CD4-positive, alpha-beta T cell treated with Interleukin-4 for 4 hours (primary cell): ENCODE data around the gene ABCF1.

Source experiments
- DNase-seq: peaks from one replicate; pipeline ENCODE4 v3.0.0-alpha.2; 2020

The ABCF1 gene

DNA sequence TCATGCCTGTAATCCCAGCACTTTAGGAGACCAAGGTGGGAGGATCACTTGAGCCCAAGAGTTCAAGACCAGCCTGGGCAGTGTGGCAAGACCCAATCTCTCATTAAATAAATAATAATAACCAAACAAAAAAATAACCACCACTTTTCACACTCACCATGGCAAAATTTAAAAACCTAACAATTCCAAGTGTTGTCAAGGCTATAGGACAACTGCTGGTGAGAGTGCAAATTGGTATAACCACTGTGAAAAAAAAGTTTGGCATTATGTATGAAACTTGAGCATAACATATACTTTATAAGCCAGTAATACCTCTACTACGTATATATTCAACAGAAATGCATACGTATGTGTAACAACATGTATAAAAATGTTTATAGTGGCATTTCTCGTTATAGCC lies 10.3 kb upstream of the ABCF1 start:
- DNase-seq, result no peak

DNA sequence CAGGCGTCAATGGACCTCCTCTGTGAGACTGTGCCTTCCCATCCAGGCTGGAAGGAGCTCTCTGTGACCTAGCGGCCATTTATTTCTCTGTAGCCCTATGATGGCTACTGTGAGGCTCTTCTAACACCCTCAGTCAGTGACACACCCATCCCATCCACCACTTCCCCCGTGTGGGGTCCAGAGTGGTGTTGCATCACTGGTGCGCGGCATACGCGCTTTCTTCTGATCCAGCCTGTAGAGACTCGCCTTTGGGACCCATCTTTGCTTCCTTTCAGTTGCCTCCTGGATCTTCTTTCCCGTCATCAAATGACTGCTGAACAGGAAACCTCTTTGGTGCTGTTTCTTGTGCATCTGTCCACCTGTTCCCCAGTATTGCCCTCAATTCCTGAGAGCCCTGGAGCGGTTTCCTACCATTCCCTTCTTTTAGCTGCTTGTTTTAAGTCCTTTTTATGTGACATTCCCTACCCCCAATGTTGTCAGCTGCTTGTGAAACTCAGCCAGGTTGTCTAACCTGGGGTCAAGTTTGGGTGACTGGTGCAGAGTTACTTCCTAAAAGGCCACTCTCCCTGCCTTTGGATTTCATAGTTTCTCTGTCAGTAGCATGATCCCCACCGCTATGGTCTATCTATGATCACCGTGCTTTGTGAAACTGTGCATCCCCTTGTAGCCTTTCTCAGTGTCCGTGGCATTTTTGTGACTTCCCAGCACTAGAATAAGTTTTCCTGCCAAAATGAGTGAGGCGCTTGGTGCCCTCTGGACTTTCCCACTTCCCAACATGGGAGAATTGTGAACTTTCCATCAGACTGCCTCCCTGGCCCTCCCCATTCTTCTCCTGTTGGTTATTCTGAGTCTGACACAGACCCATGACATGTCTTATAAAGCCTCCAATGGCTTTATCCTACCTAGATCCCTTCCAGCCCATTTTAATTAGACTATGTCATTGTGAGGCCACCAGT lies 8.5 kb upstream of the ABCF1 start:
- DNase-seq, result no peak

DNA sequence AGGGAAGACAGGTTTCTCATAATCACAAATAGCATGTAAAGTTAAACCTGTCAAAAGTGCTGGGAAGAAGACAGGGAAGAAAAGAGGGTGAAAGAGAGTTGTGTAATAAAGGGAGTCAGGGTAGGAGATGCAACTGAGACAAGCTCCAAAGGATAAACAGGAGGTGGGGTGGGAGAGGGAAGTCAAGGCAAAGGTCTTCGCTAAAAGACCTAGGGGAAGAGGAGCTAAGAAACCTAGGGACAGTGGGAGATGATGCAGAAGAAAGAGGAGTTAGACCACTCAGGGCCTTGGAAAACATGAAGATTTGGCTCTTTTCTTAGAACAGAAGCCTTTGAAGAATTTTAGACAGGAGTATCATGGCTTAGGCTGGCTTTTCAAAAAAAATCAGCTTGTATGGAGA lies 7.1 kb upstream of the ABCF1 start:
- no peak for DNase-seq

DNA sequence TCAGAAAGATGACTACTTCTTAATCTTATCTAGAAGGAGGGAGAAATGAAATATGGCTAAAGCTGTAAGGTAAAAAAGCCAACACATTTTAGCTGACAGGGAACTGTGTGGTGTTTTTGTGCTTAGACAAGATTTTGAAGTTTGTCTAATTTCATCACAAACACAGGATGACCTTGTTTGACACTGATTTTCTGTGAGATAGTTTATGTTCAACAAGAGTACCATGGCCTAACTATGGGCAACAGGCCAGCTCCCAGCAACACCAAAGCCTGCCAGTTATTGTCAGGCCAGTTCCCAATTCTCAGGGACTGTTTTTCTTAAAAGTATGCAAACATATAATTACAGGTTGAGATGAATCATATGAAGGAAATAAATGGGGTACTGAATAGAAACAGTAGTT lies 5.5 kb upstream of the ABCF1 start:
- DNase-seq, result no peak

DNA sequence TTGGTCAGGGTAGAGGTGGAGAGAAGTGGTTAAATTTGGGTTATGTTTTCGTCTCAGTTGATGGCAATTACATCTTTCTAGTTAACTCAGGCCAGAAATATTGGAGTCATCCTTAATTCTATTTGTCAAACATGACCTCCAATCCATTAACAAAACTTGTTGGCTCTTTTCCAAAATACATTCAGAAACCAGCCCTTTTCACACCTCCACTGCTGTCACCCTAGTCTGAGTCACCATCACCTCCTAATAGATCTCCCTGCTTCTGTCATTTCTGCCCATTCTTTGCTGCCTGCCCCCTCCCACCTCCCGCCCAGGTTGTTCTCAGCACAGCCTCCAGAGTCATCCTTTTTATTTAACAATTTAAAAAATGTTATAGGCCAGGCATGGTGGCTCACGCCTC lies 3.0 kb upstream of the ABCF1 start:
- peak; percentile 75 for DNase-seq

DNA sequence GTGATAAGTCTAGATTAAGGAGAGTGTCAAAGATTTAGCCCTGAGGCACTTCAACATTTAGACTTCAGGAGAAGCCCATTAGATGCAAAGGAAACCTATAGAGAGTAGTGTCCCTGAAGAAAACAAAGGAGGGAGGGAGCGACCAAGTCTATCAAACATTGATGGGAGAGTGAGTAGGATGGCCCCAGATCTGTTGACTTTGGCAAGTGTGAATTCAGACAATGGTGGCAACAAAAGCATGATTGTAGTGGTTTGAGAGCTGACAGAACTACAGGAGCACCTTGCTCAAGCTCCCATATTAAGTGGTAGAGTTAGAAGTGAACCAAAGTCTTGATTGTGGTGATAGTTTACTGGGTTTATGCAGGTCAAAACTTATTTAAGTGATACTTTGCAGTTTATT lies 979 bp upstream of the ABCF1 start:
- DNase-seq, result no peak

DNA sequence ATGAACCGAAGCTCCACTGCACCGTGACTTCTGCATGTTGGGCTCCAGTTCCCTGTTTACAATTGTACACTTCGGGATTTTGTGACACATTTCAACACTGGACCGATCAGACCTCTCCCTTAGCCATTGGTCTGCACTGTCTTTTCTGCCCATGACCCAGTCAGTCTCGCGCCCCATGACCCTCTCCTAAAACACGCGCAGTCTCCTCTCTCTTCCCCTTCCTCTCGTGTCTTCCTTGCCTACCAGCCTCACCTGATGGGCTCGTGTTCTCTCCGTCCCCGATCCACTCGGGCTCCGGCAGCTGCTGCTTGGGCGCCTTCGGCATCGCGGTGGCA lies 535 bp upstream of the ABCF1 start:
- no peak for DNase-seq

DNA sequence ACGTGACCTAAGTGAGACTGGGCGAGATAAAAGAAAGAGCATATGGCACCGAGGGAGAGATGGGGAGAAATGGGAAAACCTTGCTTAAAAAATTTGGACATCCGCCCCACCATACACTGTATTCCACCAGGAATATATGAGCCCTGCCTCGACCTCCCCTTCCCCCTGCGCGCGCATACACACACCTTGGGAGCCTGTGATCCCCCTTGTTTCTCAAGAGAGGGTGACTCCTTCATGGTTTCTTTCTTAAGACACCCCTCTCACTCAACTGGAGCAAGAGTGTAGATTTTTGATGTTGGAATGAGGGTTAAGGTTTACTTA lies 480 bp downstream of the ABCF1 start:
- no peak for DNase-seq

DNA sequence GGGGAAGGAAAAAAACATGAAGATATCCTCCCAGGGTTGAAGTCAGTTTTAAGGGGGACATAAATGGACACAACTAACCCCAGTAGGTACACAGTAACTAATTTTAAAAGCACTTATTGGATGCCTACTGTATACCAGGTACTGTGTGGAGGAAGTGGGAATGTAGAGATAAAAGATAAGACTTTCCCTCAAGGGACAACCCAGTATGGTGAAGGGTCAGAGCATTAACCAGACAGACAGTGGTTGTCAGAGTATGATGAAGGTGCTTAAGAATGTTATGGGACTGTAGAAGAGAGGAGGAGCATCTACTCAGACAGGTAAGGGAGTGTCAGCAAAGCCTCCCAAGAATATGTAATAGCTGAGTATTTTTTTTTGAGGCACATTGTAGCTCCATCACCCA lies 906 bp downstream of the ABCF1 start:
- DNase-seq, result no peak

DNA sequence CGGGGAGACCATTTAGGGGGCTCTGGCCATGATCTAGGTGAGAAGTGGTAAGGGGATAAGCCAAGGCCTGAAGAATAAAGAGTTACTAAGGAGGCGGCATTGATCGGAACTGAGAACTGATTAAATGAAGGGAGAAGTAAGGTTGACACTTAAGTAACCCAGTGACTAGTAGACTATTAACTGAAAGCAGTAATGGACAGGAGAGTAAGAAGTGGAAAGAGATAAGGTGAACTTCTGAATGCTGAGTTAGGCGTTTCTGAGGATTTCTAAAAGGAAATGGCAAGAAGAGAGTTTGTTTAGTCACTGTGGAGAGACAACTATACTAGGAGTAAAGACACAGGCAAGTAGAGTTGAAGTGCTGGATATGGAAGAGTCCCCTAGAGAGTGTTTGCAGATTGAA lies 1.9 kb downstream of the ABCF1 start:
- no peak for DNase-seq

DNA sequence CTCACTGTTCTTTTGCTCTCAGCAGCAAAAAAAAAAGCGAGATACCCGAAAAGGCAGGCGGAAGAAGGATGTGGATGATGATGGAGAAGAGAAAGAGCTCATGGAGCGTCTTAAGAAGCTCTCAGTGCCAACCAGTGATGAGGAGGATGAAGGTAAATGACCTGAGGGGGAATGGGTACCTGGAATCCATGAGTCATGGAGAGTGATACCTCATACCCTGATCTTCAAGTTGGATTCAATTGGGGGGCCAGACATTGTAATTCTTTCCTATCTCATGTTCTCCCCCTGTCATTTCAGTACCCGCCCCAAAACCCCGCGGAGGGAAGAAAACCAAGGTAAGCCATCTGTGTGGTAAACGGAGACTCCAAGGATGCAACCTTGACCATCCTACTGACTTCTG lies 6.8 kb downstream of the ABCF1 start:
- DNase-seq, result no peak

DNA sequence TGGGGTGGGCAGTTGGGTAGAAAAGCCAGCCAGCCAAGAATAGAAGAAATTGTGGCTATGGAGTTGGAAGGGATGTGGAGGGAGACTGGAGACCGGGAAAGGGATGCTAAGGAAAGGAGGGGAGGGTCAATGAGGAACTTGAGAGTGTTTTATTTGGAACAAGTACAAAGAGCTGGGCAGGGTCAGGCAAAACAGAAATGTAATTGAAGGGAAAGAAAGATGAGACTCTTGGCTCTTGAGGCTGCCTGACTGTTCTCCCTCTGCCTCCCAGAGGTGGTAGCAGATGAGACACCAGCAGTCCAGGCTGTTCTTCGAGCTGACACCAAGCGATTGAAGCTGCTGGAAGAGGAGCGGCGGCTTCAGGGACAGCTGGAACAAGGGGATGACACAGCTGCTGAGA lies 12.7 kb downstream of the ABCF1 start:
- DNase-seq, result no peak

DNA sequence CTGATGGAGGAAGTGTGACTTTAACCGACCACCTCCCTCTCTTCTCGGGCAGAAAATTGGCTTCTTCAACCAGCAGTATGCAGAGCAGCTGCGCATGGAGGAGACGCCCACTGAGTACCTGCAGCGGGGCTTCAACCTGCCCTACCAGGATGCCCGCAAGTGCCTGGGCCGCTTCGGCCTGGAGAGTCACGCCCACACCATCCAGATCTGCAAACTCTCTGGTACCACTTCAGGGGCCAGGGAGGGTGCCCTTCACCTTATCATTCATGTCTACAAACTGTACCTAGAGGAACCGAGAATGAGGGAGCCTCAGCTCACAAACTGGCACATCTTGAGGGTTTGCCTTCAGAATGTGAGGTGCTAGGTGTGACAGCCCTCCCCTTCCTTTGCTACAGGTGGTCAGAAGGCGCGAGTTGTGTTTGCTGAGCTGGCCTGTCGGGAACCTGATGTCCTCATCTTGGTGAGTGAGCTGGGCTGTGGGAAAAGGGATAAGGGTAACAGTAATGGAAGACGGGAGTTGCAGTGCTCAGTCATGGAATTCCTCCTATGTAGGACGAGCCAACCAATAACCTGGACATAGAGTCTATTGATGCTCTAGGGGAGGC lies 18.6 kb downstream of the ABCF1 start:
- no peak for DNase-seq

DNA sequence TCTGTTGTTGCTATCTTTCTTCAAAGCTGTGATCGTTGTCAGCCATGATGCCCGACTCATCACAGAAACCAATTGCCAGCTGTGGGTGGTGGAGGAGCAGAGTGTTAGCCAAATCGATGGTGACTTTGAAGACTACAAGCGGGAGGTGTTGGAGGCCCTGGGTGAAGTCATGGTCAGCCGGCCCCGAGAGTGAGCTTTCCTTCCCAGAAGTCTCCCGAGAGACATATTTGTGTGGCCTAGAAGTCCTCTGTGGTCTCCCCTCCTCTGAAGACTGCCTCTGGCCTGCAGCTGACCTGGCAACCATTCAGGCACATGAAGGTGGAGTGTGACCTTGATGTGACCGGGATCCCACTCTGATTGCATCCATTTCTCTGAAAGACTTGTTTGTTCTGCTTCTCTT lies 19.3 kb downstream of the ABCF1 start:
- DNase-seq, result no peak

DNA sequence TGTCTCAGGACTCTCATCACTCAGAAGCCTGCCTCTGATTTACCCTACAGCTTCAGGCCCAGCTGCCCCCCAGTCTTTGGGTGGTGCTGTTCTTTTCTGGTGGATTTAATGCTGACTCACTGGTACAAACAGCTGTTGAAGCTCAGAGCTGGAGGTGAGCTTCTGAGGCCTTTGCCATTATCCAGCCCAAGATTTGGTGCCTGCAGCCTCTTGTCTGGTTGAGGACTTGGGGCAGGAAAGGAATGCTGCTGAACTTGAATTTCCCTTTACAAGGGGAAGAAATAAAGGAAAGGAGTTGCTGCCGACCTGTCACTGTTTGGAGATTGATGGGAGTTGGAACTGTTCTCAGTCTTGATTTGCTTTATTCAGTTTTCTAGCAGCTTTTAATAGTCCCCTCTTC lies 19.8 kb downstream of the ABCF1 start:
- DNase-seq, result no peak

DNA sequence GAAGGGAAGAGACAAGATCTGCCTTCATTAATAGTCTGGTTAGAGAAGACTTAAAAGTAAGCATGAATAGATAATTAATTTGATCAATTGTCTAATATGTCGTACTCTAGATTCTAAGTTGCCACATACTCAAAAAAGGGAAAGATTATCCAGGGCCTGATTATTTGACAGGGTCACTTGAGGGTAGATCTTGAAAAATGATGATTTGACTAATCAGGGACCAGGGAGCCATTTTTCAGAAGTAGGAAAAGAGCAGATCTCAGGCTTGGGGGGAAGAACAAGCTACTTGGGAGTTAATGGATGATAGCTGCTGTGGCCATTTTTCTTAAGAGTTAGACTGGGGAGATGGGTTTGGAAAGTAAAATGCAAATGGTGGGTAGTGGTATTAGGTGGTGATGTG lies 21.0 kb downstream of the ABCF1 start:
- no peak for DNase-seq

DNA sequence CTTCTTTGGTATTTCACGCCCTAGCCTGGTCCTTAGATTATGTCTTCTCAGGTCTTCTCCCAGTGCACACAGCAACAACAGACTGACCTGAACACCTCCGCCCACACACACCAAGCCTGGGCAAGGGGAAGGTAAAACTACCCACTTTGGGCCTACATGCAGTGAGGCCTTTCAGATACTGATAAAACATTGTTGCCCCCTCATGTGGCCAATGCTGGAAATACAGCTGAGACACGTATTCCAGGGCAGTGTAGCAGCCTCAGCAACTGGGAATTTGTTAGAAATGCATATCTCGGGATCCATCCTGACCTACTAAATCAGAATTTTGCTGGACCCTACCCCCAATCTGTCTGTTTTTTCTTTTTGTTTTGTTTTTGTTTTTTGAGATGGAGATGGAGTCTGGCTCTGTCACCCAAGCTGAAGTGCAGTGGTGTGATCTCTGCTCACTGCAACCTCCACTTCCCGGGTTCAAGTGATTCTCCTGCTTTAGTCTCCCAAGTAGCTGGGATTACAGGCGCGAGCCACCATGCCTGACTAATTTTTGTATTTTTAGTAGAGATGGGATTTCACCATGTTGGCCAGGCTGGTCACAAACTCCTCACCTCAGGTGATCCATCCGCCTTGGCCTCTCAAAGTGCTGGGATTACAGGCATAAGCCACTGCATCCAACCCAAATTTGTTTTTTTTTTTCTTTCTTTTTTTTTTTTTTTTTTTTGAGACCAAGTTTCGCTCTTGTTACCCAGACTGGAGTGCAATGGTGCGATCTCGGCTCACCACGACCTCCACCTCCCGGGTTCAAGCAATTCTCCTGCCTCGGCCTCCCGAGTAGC lies 26.3 kb downstream of the ABCF1 start:
- DNase-seq, result peak; percentile 79

DNA sequence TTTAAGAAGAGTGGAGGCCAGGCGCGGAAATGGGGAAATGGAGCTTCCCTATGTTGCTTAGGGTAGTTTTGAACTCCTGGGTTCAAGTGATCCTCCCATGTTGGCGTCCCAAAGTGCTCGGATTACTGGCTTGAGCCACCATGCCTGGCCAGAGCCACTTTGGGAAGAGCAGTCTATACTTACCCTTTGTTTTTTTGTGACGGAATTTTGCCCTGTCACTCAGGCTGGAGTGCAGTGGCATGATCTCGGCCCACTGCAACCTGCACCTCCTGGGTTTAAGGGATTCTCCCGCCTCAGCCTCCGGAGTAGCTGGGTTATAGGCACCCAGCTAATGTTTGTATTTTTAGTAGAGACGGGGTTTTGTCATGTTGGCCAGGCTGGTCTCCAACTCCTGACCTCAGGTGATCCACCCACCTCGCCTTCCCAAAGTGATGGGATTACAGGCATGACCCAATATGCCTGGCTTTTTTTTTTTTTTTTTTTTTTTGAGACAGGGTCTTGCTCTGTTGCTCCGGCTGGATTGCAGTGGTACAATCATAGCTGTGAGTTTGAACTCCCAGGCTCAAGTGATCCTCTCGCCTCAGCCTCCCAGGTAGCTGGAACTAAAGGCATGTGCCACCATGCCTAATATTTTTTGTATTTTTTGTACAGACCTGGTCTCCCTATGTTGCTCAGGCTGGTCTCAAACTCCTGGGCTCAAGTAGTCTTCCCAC lies 27.8 kb downstream of the ABCF1 start:
- DNase-seq, result no peak

DNA sequence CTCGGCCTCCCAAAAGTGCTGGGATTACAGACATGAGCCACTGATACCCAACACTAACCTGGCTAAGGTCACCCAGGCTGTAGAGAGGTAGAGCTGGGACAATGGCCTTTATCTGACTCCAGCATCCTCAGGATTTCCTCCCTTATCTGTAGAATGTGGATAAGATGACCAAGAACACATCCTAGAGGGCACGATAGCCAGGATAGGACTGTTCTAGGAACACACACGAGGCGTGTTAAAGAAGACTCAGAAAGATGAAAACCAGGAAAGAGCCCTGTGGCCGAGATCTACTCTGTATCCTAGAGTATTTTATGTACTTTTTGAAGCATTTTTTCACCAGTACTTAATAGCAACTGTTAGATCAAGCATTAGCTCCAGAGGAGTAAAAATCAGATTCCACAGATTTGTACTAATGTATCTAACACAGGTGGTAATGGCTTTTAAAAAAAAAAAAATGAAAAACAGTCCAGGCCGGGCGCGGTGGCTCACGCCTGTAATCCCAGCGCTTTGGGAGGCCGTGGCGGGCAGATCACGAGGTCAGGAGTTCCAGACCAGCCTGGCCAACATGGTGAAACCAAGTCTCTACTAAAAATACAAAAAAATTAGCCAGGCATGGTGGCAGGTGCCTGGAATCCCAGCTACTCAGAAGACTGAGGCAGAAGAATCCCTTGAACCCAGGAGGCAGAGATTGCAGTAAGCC lies 28.5 kb downstream of the ABCF1 start:
- DNase-seq, result no peak

DNA sequence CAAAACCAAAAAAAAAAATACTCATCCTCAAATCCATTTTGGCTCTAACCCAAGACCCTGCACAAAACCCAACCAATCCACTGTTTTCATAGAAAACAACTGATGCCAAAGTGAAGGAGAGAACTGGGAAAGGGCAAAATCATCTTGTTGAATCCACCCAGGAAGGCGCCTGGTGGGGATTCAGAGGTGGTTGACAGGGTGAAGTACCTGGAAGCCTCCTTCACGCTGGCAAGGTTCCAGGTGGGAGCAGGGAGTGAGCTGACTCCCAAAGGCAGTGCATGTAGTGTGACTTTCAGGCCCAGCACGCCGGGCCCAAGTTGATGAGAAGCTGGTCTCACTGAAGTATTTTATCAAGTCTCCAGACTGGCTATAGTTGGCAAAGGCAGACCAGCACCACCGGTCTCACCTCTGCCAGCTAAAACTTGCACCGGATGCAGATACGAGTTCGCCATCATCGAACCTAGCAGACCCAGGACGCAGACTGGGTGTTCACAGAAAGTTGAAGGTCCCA lies 29.3 kb downstream of the ABCF1 start:
- DNase-seq, result no peak

DNA sequence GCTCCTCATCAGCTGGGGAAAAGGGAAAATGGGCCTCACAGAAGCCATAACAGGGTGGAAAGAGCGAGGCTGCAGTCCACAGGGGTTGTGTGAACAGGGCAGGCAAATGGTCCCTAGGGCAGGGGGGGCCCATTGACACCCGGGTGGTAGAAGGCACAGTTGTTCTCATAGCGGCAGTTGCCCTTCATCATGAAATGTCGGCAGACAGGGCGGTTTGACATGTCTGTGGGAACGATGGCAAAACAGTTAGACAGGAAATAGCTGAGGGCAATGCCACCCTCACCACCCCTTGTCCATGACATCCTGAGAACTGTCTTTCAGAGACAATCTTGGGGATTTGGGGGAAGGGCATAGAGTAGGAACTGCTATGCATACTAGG lies 30.2 kb downstream of the ABCF1 start:
- no peak for DNase-seq

DNA sequence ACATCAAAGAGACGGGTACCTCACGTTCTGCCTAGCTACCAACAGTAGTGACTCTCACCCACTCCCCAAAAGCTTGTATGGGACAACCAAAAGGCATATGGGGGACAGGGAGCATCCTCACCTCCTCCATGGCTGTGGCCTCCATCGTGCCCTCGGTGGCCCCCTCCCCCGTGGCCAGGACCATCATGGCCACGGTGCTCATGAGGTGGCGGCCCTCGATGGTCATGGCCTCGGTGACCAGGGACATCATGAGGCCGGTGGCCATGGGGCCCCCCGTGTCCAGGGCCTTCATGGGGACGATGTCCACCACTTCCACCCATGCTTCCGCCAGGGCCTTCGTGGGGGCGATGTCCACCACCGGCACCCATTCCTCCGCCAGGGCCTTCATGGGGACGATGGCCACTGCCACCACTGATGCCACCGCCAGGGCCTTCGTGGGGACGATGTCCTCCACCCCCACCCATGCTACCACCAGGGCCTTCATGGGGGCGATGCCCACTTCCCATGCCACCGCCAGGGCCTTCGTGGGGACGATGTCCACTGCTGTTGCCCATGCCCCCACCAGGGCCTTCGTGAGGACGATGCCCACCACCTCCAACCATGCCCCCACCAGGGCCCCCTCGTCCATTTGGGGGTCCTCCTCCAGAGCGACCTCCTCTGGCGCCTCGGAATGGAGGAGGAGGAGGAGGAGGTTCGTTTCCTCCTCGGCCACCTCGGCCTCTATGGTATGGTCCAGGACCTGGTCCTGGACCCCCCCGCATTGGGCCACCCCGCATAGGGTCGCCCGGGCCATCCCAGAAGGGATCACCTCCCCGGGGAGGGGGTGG lies 30.8 kb downstream of the ABCF1 start:
- no peak for DNase-seq
